Stimulated activated CD8-positive, alpha-beta memory T cell treated with anti-CD3 and anti-CD28 coated beads, Interleukin-4, amount 100 ng/mL, for 24 hours (primary cell): Measurements from ENCODE around the gene CERS6.

ENCODE experiments used
- DNase-seq: peaks from one replicate; pipeline ENCODE4 v3.0.0-alpha.2; 2020; ENCODE audit warnings: low read depth

CERS6 gene

DNA sequence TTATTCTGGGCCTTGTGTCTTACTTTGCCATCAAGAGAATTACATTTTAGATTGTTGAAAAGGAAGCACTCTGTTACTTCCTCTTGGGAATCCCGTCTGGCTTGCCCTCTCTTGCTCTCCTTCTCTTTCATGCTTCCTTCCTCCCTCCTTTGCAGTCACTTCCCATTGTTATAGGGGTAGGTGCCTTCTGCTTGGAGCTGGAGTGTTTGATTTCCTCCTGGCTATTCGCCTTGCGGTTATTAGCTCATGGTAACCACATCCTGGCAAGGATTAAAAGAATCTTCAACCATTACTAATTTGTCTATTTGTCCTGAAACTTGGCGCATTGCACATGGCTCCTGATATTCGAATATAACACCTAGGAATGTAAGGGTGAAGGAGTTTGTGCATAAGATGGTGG, 115.0 kb downstream of the CERS6 start:
- DNase-seq = no peak

DNA sequence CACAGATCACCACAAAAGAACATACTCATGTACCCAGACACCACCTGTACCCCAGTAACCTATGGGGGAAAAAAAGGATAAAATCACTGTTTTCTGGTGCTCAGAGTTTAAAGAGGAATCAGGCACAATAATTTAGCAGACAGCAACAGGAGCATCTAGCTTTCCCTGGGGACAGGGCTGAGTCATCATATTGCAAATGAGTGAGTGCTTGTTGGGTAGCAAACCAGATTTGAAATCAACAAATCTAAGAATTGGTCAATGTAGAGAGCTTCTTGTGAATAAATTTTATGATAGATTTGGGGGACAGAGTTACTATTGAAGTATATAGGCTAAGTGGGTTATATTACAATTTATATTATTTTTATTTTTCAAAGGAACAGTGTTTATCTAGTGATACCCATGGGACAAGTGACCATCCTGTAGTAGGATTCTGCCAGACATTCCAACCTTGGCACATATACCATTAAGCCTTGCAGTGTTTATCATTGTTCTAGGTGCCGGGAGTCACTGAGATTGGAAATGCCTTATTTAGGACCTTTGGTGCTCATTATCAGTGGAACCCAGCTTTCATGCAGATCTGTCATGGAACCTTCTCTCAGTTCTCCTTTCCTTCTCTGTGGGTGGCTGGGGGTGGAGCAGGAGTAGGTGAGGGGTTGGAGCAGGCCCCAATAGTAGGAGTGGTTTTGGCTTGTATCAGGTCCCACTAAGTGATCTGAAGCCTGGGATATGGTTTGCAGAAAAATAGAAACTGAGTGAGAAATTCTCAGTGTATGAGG, 117.2 kb downstream of the CERS6 start:
- no peak for DNase-seq

- no peak for DNase-seq
Observed at GRCh38 chr2:168574856-168575630, 119.0 kb downstream of the CERS6 start.

GRCh38 chr2:168577885-168578284, 121.8 kb downstream of the CERS6 start:
- no peak for DNase-seq

DNA sequence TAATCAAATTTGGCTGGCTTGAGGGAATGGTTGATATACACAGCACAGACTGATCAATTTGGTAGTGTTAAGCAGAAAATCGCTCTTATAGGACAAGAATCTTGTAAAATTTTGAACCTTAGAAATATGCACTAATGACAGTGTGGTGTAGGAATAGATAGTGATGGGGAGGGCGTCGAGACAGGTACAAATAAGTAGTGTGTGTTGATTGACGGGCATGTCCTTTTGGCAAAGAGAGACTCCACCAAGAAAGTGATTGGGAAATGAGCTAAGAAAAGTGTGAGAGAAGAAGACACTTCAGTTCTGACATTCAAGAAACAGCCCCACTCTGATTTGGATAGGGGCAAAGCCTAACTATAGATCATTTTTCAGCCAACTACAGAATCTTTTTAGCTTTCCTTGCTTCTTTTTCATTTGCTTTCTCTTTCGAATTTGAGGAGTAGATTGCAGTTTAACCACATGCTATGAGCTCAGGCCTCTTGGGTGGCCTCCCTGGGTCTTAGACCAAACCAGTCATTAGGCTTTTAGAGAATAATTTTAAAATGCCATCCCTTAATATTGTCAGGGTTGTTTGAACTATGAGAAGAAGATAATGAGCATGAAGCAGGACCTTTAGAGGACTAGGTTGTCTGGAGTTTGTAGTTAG, 127.1 kb downstream of the CERS6 start:
- no peak for DNase-seq

DNA sequence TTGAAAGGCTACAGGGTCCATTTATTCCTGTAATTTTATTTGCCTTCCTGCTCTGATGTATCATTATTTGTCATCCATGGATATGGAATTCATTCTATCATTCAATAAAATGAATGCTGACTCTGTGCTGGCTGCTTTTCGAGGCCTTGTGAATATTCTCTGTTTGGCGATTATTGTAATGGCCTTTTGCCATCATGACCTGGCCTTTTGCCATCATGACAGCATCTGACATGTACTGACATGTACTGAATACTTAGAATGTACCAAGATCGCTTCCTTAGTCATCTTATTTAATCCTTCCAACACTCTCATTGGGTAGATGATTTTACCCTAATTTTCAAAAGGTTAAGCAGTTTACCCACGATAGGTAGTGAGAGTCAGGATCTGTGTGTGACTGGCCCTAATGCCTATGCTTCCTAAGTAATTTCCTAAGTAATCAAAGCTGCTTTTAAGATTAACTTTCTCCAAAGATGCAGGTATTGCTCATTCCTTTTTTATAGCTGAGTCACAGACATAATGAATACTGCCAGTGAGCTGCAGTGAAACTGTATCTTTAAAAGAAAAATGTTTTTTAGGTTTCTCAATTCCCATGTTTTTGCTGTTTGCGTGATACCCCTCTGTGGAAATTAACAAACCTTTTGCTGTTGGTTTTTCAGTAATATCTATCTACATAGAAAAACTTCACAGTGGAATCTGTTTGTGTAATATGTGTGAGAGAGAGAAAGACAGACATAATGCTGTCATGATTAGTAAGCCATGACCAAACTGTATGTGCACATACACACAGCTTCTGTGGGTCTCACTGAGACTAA, 127.8 kb downstream of the CERS6 start:
- no peak for DNase-seq

DNA sequence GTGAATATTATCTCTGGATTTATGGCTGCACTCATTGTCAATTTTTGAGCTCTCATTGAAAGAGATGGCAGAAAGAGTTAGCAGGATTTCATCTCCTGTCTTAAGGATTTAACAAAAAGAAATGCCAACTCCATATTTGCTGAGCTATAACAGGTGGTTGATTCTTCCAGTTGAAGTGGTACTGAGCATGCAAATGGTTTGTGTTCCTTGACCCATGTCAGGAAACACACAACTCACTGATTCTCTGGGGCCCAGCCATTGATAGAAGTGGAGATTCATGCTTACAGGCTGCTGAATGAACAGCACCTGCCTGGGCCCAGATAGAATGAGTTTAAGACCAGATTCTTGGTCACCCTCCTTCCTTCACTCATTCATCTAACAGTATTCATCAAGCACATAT, 128.8 kb downstream of the CERS6 start:
- DNase-seq = no peak

GRCh38 chr2:168585700-168586099, 129.6 kb downstream of the CERS6 start:
- DNase-seq = no peak

DNA sequence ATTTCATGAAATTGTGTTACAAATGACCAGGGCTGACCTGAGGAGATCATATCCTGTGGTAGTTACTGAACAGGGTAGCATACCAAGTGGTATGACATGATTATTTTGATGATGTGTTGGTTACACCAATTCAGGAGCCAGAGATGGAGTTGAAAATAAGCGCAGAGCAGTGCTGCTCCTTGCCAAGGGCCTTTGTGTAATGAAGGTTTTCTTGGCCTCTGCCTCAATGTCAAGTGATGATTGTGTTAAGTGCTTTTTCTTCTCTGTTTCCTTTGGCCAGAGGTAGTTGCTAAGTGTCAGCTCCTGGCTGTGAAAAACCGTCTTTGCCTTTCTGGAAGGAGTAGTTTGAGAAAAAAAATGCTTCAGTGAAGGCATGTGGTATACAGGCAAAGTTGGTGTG, 131.2 kb downstream of the CERS6 start:
- no peak for DNase-seq

DNA sequence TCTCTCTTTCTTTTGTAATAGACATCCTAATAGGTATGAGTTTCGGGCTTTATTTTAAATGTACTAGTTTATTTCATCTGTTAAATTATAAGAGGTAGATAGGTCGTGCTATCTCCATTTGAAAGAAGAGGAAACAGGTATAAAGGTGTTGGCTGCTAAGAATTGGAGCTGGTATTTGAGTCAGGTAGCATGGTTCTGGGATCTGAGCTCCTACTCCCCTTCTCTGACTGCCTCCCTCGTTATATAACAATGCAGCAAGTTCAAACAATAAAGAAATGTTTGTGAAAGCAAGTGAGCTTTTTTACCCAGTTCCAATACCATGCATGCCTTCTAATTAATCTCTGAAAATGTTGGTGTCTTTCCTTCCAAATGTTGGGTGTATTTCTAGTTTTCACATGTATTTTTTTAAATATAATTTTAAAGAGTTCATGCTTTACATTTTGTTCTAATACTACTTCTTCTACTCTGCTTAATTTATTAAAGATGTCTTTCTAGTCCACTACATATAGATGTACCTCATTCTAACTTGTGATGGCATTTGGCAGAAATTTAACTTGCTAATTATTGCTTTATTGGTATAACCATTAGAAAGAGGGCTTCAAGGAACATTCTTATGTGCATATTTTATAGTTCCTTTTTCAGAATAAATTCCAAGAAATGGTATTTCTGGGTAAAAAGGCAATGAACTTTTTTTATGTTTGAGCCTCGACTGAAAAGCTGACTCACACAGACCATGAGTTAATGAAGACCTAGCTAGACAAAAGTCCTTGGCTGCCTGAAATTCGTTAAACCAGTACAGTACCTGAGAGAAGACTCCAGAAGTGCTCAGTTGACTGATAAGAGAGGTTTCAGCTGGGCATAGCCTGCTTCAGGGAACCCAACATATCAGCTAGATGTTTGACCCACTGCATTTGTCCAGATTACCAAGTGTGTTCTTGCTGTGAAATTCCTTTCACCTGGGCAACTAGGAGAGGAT, 133.5 kb downstream of the CERS6 start:
- DNase-seq = no peak

- no peak for DNase-seq
Observed at GRCh38 chr2:168592181-168592831, 136.2 kb downstream of the CERS6 start.

GRCh38 chr2:168593713-168594112, 137.6 kb downstream of the CERS6 start:
- DNase-seq = no peak

- DNase-seq = no peak
Observed at GRCh38 chr2:168594778-168595177, 138.7 kb downstream of the CERS6 start.

GRCh38 chr2:168596881-168597655, 141.0 kb downstream of the CERS6 start:
- DNase-seq = no peak

DNA sequence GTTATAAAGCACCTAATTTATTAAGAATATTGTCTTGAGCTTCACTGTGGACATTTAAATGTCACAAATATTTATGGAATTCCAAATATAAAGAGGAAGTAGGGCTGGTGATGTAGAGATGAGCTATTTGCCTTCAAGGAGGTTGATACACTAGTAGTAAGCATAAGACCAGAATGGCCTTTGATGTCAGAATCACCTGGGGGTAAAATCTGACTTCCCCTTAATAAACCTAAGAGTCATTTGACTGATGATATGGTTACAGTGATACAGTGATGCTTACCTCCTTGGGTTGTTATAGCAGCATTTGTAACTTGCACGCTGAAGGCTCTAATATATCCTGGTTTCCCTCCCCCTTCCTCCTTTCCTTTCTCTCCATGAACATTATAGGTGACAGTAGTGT, 143.7 kb downstream of the CERS6 start:
- no peak for DNase-seq

DNA sequence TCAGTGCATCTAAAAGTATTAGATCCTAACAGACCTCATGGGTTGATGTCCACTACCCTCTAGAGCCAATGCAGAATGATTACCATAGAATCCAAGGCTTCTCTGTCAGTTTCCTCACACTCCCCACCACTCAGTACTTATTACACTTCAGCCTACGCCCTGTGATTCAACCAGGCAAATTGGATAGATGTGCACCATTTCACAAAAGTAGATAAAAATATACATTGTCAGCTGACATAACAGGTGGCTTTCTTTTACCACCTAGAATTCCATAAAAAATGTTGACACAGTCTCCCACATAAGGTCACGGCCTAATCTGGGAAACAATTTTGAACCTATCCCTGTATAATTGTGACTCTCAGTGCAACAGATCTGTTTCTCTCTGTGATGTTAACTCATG, 144.9 kb downstream of the CERS6 start:
- DNase-seq = no peak

DNA sequence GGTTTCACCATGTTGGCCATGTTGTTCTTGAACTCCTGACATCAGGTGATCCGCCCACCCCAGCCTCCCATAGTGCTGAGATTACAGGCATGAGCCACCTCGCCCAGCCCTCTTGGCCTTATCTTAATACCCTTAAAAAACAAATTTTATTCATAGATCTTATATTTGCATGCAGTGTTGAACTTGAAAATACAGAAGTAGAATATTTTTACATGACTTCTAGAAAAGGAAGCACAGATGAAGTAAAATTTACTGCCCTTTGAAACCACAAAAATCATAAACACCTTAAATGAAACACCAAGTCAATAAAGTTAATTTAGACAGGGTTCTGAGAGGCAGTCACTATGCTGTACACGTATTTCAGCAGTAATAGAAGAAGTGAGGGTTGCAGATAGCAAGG, 145.7 kb downstream of the CERS6 start:
- no peak for DNase-seq

DNA sequence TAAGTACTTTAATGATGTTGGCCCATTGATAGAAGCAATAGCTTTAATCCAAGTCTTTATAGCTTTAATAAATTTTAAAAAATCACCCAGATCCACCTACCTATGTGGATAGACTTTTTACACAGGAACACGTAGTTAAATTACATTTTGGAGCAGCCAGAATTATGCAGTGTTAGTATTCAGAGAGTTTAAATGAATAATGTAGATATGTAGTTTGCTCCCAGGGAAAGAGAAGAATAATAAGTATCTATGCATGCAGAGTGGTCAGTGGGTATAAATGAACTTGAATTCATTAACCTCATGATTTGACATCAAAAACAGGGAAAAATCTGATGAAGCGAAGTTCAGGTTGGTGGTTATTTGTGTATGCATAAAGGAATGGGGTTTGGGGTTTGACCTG, 146.3 kb downstream of the CERS6 start:
- no peak for DNase-seq

DNA sequence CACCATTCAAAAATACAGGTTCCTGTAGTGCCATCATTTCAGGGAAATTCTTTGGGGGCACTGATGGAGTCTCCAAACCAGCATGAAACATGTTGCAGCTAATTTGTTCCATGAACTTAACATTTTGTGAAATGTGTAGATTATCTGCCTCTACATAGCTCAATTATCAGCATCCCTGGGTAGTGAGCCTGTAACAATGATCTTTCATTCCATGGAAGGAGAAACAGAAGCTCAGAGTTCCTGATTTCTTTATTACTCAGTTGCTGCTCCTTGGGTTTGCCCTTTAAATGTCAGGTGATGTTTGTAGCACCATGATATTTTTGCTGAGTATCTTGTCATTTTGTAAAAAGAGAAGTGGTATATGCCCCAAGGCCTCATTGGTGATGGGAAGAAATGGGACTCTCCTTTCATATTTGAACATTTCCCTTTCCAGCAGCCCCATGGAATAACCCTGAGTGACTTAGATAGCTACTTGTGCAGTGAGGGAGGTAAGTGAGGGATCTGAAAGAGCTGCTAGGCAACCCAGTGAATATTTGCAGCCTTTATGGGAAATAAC, 146.9 kb downstream of the CERS6 start:
- DNase-seq = no peak
